ENCODE results near the gene KCNH2.

Gene KCNH2

GRCh38 chr7:150947761-150948651 lies 30.1 kb downstream of the KCNH2 start:
- DNase-seq (ENCODE audit: low spot score), result no peak

- no peak for DNase-seq (ENCODE audit: low spot score)
These were observed 30.8 kb downstream of the KCNH2 start for GRCh38 chr7:150947241-150947745.

- DNase-seq (ENCODE audit: low spot score), result no peak
These were observed 31.5 kb downstream of the KCNH2 start for GRCh38 chr7:150946421-150947240.

- DNase-seq (ENCODE audit: low spot score), result no peak
These were observed 32.2 kb downstream of the KCNH2 start for GRCh38 chr7:150945853-150946420.

- no peak for DNase-seq (ENCODE audit: low spot score)
These were observed 32.8 kb downstream of the KCNH2 start for GRCh38 chr7:150945171-150945852.

GRCh38 chr7:150944066-150945042 lies 33.8 kb downstream of the KCNH2 start:
- no peak for DNase-seq (ENCODE audit: low spot score)

- no peak for DNase-seq (ENCODE audit: low spot score)
These were observed 34.7 kb downstream of the KCNH2 start for GRCh38 chr7:150943453-150943814.

- DNase-seq (ENCODE audit: low spot score), result no peak
These were observed 35.3 kb downstream of the KCNH2 start for GRCh38 chr7:150942591-150943452.

GRCh38 chr7:150942001-150942590 lies 36.0 kb downstream of the KCNH2 start:
- peak; percentile 63 for DNase-seq (ENCODE audit: low spot score)

- no peak for DNase-seq (ENCODE audit: low spot score)
These were observed 36.6 kb downstream of the KCNH2 start for GRCh38 chr7:150941351-150942000.

- DNase-seq (ENCODE audit: low spot score), result no peak
These were observed 37.6 kb downstream of the KCNH2 start for GRCh38 chr7:150940431-150941102.

- no peak for DNase-seq (ENCODE audit: low spot score)
These were observed 38.7 kb downstream of the KCNH2 start for GRCh38 chr7:150939466-150939865.

- DNase-seq (ENCODE audit: low spot score), result no peak
These were observed 39.1 kb downstream of the KCNH2 start for GRCh38 chr7:150939052-150939451.

- DNase-seq (ENCODE audit: low spot score), result no peak
These were observed 39.6 kb downstream of the KCNH2 start for GRCh38 chr7:150938566-150938965.

- DNase-seq (ENCODE audit: low spot score), result peak; percentile 20
These were observed 40.1 kb downstream of the KCNH2 start for GRCh38 chr7:150937848-150938561.

- no peak for DNase-seq (ENCODE audit: low spot score)
These were observed 42.1 kb downstream of the KCNH2 start for GRCh38 chr7:150936018-150936417.

GRCh38 chr7:150935149-150935548 lies 43.0 kb downstream of the KCNH2 start:
- no peak for DNase-seq (ENCODE audit: low spot score)
